Mammary epithelial cell (primary cell): ENCODE data around the gene RCC2.

Experiments
- EZH2 ChIP-seq: IDR thresholded peaks from 2 replicates; pipeline ENCODE4 v1.6.1; 2012; ENCODE audit warnings: low read length, inconsistent platforms, borderline replicate concordance
- TF ChIP-seq, protein P1 (sequence below), 2 donors: IDR thresholded peaks in 1 of 2; conservative IDR thresholded peaks in 1 of 2; 2 replicates each; pipeline ENCODE4 v1.5.1; 2011 to 2012; ENCODE audit warnings: inconsistent platforms in 2 of 2, low read length in 2 of 2, mild to moderate bottlenecking in 2 of 2, control low read depth in 1 of 2, low read depth in 1 of 2; ENCODE audit not compliant: insufficient read depth in 1 of 2; ENCODE audit errors: extremely low read depth in 1 of 2

DNA sequence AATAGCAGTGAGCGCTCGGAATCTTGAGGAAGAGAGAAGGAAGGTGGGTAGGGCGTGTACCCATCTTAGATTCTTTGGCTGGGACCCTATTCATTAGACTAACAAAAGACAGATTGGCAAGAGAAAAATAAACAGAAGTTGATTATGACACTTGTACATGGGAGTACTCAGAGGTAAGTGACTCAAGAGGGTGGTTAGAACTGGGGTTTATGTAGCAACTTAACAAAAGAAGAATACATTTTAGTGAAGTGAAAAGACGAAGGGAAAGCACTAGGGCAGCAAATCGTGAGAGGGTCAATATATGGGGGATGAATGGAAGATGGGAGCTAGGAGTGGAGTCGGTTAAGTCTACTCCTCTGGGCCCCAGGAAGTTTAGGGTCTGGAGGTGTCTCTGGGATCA lies 25.8 kb upstream of the RCC2 start:
- TF ChIP-seq EZH2, result no peak
- TF ChIP-seq, protein P1, sequence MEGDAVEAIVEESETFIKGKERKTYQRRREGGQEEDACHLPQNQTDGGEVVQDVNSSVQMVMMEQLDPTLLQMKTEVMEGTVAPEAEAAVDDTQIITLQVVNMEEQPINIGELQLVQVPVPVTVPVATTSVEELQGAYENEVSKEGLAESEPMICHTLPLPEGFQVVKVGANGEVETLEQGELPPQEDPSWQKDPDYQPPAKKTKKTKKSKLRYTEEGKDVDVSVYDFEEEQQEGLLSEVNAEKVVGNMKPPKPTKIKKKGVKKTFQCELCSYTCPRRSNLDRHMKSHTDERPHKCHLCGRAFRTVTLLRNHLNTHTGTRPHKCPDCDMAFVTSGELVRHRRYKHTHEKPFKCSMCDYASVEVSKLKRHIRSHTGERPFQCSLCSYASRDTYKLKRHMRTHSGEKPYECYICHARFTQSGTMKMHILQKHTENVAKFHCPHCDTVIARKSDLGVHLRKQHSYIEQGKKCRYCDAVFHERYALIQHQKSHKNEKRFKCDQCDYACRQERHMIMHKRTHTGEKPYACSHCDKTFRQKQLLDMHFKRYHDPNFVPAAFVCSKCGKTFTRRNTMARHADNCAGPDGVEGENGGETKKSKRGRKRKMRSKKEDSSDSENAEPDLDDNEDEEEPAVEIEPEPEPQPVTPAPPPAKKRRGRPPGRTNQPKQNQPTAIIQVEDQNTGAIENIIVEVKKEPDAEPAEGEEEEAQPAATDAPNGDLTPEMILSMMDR (conservative IDR thresholded peaks at IDR 0.05 in 1 of 2, IDR thresholded peaks at IDR 0.05 in 1 of 2; ENCODE audit: extremely low read depth in 1 of 2, insufficient read depth in 1 of 2, low read depth in 1 of 2, low read length in 2 of 2), result no peak
